ENCODE results near the gene FAM118A. TPM values are rescaled to one million over a fixed set of nuclear protein-coding genes. Genes with fewer than 3 reads are reported as not detected.
A peak's percentile ranks its signal among the peaks of the same experiment; 100 is the strongest.

FAM118A gene
- total and polyA plus RNA-seq, 10 donors, result 13.0 to 205 (median 57.8) TPM

DNA sequence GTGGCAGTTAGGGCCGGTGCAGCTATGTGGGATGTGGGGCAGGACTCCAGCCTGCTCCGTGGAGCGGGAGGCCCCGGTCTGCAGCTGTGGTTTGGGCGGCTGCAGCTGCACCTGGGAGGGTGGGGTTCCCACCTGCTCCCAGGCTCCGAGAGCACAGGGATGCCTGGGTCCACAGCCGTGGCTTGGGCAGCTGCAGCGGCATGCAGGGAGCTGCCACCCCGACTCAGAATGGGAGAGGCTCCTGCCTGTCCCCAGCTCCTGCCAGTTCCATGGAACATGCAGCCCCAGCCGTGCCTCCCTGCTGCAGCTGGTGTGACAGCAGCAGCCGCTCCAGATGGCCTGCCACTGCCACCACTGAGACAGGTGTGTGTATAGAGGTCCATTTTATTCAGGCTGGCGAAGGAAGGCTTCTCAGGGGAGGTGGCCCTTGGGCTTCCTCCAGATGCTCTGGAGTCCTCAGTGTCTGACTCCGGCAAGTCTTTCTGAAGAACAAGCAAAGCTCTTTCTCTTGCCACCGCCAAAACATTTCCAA lies 46.7 kb upstream of the FAM118A start:
- 44 to 62% (median 59%) methylated on average over 14 of the region's 14 CpGs for whole genome bisulfite sequencing, 5 donors
- intact Hi-C loops (cut with DNase I; ENCODE audit: low total_unique reads), result no loop called here
- TF ChIP-seq POLR2AphosphoS5 (IDR thresholded peaks at IDR 0.05) (peak; percentile 43 to 78 (median 64)), POLR2A (IDR thresholded peaks at IDR 0.05) (no peak)
- TF ChIP-seq, protein P1, sequence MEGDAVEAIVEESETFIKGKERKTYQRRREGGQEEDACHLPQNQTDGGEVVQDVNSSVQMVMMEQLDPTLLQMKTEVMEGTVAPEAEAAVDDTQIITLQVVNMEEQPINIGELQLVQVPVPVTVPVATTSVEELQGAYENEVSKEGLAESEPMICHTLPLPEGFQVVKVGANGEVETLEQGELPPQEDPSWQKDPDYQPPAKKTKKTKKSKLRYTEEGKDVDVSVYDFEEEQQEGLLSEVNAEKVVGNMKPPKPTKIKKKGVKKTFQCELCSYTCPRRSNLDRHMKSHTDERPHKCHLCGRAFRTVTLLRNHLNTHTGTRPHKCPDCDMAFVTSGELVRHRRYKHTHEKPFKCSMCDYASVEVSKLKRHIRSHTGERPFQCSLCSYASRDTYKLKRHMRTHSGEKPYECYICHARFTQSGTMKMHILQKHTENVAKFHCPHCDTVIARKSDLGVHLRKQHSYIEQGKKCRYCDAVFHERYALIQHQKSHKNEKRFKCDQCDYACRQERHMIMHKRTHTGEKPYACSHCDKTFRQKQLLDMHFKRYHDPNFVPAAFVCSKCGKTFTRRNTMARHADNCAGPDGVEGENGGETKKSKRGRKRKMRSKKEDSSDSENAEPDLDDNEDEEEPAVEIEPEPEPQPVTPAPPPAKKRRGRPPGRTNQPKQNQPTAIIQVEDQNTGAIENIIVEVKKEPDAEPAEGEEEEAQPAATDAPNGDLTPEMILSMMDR (IDR thresholded peaks at IDR 0.05 in 8 of 11, conservative IDR thresholded peaks at IDR 0.05 in 3 of 11), result no peak
- peak overlapping the region in 2 of 8 donors; percentile 9 to 42 for H3K4me3 ChIP-seq
- DNase-seq, result peak; percentile 82
- H3K27ac ChIP-seq, result peak overlapping the region in 5 of 8 donors; percentile 45 to 67 (median 60)
- H3K4me1 ChIP-seq, result peaks cover 14 to 45% (median 34%) of the 10 kb centered on the region in 6 donors
- peaks cover 0 to 8% (median 0%) of the 10 kb centered on the region in 7 donors for H3K27me3 ChIP-seq (replicated peaks in 1 of 7)
- no peaks in the 10 kb centered on the region for H3K36me3 ChIP-seq
- no peaks in the 10 kb centered on the region for H3K9me3 ChIP-seq

DNA sequence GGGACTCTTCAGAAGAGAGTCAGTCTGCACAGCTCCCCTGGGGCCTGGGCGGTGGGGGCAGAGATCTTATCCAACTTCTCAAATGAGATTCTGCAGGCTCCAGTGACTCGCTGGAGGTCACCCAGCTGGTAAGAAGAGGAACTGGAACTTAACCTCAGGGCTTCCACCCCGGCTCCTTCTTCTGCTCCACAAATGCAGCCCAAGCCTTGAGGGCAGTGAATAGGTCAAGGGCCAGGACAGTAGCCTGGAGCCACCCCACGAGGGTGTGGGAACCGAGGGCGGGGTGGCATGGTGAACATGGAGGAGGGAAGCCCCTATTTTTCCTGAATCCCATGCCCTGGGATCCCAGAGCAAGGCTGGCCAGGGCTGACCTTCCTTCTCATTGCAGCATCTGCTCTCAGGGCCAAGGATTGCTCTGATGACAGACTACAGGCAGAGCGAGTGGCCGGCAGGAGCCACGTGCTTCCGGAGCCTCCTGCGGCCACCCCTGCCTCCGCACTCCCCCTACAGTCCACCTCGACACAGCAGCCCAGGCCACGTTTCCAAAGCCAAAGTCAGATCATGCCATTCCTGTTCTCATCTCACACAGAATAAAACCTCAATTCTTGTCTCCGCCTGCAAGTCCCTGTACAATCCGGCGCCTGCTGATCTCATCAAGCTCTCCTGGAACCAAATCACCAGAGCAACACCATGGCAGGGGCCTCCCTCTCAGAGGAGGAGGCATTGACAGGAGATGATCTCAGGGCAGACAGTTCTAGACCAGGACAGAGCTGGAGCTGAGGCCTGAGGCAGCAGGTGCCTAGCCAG lies 46.1 kb upstream of the FAM118A start:
- 19 to 29% (median 21%) methylated on average over 15 to 17 of the region's 17 CpGs for WGBS, 5 donors
- H3K9me3 ChIP-seq, result no peaks in the 10 kb centered on the region
- H3K27ac ChIP-seq, result peak overlapping the region in 5 of 8 donors; percentile 45 to 67 (median 60)
- peak; percentile 35 to 77 (median 52) for TF ChIP-seq POLR2AphosphoS5 (IDR thresholded peaks at IDR 0.05)
- TF ChIP-seq, protein P1 (IDR thresholded peaks at IDR 0.05 in 8 of 11, conservative IDR thresholded peaks at IDR 0.05 in 3 of 11), result peak in 10 of 11 experiments; percentile 26 to 74 (median 64)
- TF ChIP-seq POLR2A (IDR thresholded peaks at IDR 0.05), result no peak
- peaks cover 15 to 50% (median 38%) of the 10 kb centered on the region in 6 donors for H3K4me1 ChIP-seq
- no peak overlapping the region for H3K4me3 ChIP-seq
- intact Hi-C loops (cut with DNase I; ENCODE audit: low total_unique reads), result no loop called here
- no peaks in the 10 kb centered on the region for H3K36me3 ChIP-seq
- H3K27me3 ChIP-seq (replicated peaks in 1 of 7), result peaks cover 0 to 12% (median 0%) of the 10 kb centered on the region in 7 donors
- DNase-seq, result peak; percentile 90

DNA sequence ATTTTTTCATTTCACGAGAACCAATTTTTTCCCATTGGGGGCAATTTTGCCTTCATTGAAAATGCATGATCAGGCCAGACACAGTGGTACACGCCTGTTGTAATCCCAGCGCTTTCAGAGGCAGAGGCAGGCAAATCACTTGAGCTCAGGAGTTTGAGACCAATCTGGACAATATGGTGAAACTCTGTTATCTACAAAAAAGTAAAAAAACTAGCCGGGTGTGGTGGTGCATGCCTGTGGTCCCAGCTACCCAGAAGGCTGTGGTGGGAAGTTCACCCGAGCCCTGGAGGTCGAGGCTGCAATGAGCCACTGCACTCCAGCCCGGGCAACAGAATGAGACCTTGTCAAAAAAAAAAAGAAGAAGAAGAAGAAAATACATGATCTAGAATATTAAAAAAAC lies 44.2 kb upstream of the FAM118A start:
- H3K9me3 ChIP-seq, result no peaks in the 10 kb centered on the region
- peaks cover 23 to 68% (median 55%) of the 10 kb centered on the region in 6 donors for H3K4me1 ChIP-seq
- H3K36me3 ChIP-seq, result no peaks in the 10 kb centered on the region
- no peak overlapping the region for H3K4me3 ChIP-seq
- TF ChIP-seq POLR2A (IDR thresholded peaks at IDR 0.05), result no peak
- TF ChIP-seq, protein P1 (IDR thresholded peaks at IDR 0.05 in 8 of 11, conservative IDR thresholded peaks at IDR 0.05 in 3 of 11), result no peak
- TF ChIP-seq POLR2AphosphoS5 (IDR thresholded peaks at IDR 0.05), result no peak
- no peak overlapping the region for H3K27ac ChIP-seq
- intact Hi-C loops (cut with DNase I; ENCODE audit: low total_unique reads), result loop anchor here (5.0 kb wide), 1 partner anchor 287 kb away; no protein-coding TSS in a partner anchor
- H3K27me3 ChIP-seq (replicated peaks in 1 of 7), result peaks cover 0 to 25% (median 0%) of the 10 kb centered on the region in 7 donors
- DNase-seq, result no peak
- 51 to 67% (median 64%) methylated on average over 7 of the region's 7 CpGs for WGBS, 5 donors
